Spinal cord (tissue), 10 donors: ENCODE measurements around the gene BMP8B. TPM values are rescaled to one million over a fixed set of nuclear protein-coding genes. Genes with fewer than 3 reads are reported as not detected.
"Not testable (repeated sequence)": the region's sequence is repeated elsewhere in the genome, so short reads cannot be mapped to it uniquely, and the experiment has no call there.

Experiments
- DNase-seq, 6 donors: peaks; one replicate each; pipeline versions ENCODE4 v3.0.0 to v3.0.0-alpha.2; 2013 to 2015; ENCODE audit warnings: low spot score in 6 of 6, low read depth in 4 of 6
- H3K27ac ChIP-seq: one replicate; pipeline ENCODE4 v1.5.1; 2013; ENCODE audit warnings: low read depth, low read length, control low read depth
- H3K27me3 ChIP-seq: one replicate; pipeline ENCODE4 v1.6.1; 2013; ENCODE audit warnings: low read length; ENCODE audit not compliant: control insufficient read depth, insufficient read depth
- H3K36me3 ChIP-seq: one replicate; pipeline ENCODE4 v1.6.1; 2013; ENCODE audit warnings: low read length; ENCODE audit not compliant: control insufficient read depth, insufficient read depth
- H3K4me1 ChIP-seq: one replicate; pipeline ENCODE4 v1.6.1; 2013; ENCODE audit warnings: low read length; ENCODE audit not compliant: control insufficient read depth, insufficient read depth
- H3K4me3 ChIP-seq: one replicate; pipeline ENCODE4 v1.5.1; 2013; ENCODE audit warnings: low read depth, low read length, control low read depth
- H3K9me3 ChIP-seq: one replicate; pipeline ENCODE4 v1.6.1; 2013; ENCODE audit warnings: low read length; ENCODE audit not compliant: control insufficient read depth, insufficient read depth
- WGBS: methylation state at CpG from one replicate; pipeline ENCODE4 v1.1.5; 2013; ENCODE audit warnings: missing lambda C conversion rate; ENCODE audit not compliant: insufficient coverage; 5-methylcytosine and 5-hydroxymethylcytosine counted together
- polyA plus RNA-seq, 2 donors: library from polyadenylated mRNA; unstranded; fragments of 120-200 nt; gene quantifications; one replicate each; pipeline ENCODE4 v1.2.1, GENCODE V29; 2013; ENCODE audit not compliant: insufficient read length in 2 of 2
- total RNA-seq, 2 donors: library from RNA; depleted of rRNA in 1 of 2; stranded (reverse); fragments of 120-200 nt in 1 of 2; fragments of >200 nt in 1 of 2; gene quantifications; one replicate each; pipeline versions ENCODE4 v1.2.3 to v1.2.4, GENCODE V29; 2013 to 2014
- donor health status: healthy.

Gene BMP8B
- total and polyA plus RNA-seq, 4 donors = 7.8 to 19.4 (median 15.6) TPM

- not testable (repeated sequence) for H3K27me3 ChIP-seq, H3K4me1 ChIP-seq, H3K27ac ChIP-seq, DNase-seq, H3K9me3 ChIP-seq, H3K36me3 ChIP-seq, H3K4me3 ChIP-seq
- WGBS = 78% methylated on average over 13 of the region's 24 CpGs
Observed at GRCh38 chr1:39817091-39817932, 28.6 kb upstream of the BMP8B start.

GRCh38 chr1:39816415-39817090, 27.9 kb upstream of the BMP8B start:
- WGBS = 3% methylated on average over 5 of the region's 11 CpGs
- H3K9me3 ChIP-seq = no peaks in the 10 kb centered on the region
- no peaks in the 10 kb centered on the region for H3K27me3 ChIP-seq
- peak; percentile 17 to 91 (median 46) for DNase-seq
- no peak overlapping the region for H3K4me3 ChIP-seq
- no peak overlapping the region for H3K27ac ChIP-seq
- peaks cover 3% of the 10 kb centered on the region for H3K36me3 ChIP-seq
- H3K4me1 ChIP-seq = no peaks in the 10 kb centered on the region

- H3K27me3 ChIP-seq = no peaks in the 10 kb centered on the region
- no peaks in the 10 kb centered on the region for H3K9me3 ChIP-seq
- DNase-seq = no peak
- no peaks in the 10 kb centered on the region for H3K4me1 ChIP-seq
- no peak overlapping the region for H3K4me3 ChIP-seq
- H3K36me3 ChIP-seq = no peaks in the 10 kb centered on the region
- no peak overlapping the region for H3K27ac ChIP-seq
- WGBS = 80% methylated on average over 1 of the region's 3 CpGs
Observed at GRCh38 chr1:39812913-39813312, 24.2 kb upstream of the BMP8B start.

- DNase-seq = no peak
- Histone ChIP-seq H3K27ac (no peak overlapping the region), H3K27me3 (no peaks in the 10 kb centered on the region), H3K4me1 (no peaks in the 10 kb centered on the region), H3K9me3 (peaks cover 1% of the 10 kb centered on the region), H3K36me3 (no peaks in the 10 kb centered on the region), H3K4me3 (no peak overlapping the region)
- no CpG with 5 or more reads among the region's 8 CpGs for WGBS
Observed at GRCh38 chr1:39808784-39809517, 20.3 kb upstream of the BMP8B start.

- Histone ChIP-seq H3K4me1 (no peaks in the 10 kb centered on the region), H3K36me3 (no peaks in the 10 kb centered on the region), H3K27ac (no peak overlapping the region), H3K9me3 (peaks cover 1% of the 10 kb centered on the region), H3K4me3 (no peak overlapping the region), H3K27me3 (no peaks in the 10 kb centered on the region)
- 100% methylated on average over 1 of the region's 2 CpGs for WGBS
- DNase-seq = no peak
Observed at GRCh38 chr1:39805385-39805784, 16.7 kb upstream of the BMP8B start.

- peaks cover 1% of the 10 kb centered on the region for H3K9me3 ChIP-seq
- no peak for DNase-seq
- no peak overlapping the region for H3K4me3 ChIP-seq
- WGBS = 90% methylated on average over 14 of the region's 14 CpGs
- no peak overlapping the region for H3K27ac ChIP-seq
- no peaks in the 10 kb centered on the region for H3K27me3 ChIP-seq
- H3K36me3 ChIP-seq = no peaks in the 10 kb centered on the region
- peaks cover 8% of the 10 kb centered on the region for H3K4me1 ChIP-seq
Observed at GRCh38 chr1:39802496-39803260, 14.0 kb upstream of the BMP8B start.

GRCh38 chr1:39800471-39800835, 11.8 kb upstream of the BMP8B start:
- no peak overlapping the region for H3K4me3 ChIP-seq
- H3K4me1 ChIP-seq = peaks cover 8% of the 10 kb centered on the region
- H3K27ac ChIP-seq = no peak overlapping the region
- H3K27me3 ChIP-seq = no peaks in the 10 kb centered on the region
- no peaks in the 10 kb centered on the region for H3K36me3 ChIP-seq
- peaks cover 1% of the 10 kb centered on the region for H3K9me3 ChIP-seq
- DNase-seq = no peak
- WGBS = no CpG with 5 or more reads among the region's 3 CpGs

- Histone ChIP-seq H3K4me1 (peaks cover 8% of the 10 kb centered on the region), H3K9me3 (no peaks in the 10 kb centered on the region), H3K36me3 (no peaks in the 10 kb centered on the region), H3K27ac (no peak overlapping the region), H3K27me3 (no peaks in the 10 kb centered on the region), H3K4me3 (no peak overlapping the region)
- peak in 1 of 6 donors; percentile 41 for DNase-seq
- WGBS = 7% methylated on average over 5 of the region's 8 CpGs
Observed at GRCh38 chr1:39799770-39800470, 11.3 kb upstream of the BMP8B start.
